A549 (cell line): ENCODE measurements around the gene MAP3K7CL. TPM values are rescaled to one million over a fixed set of nuclear protein-coding genes. Genes with fewer than 3 reads are reported as not detected.

ENCODE experiments used
- ATAC-seq, 2 experiments: fragments of 200-7000 bp in 1 of 2; fragments of >200 bp in 1 of 2; cut with Nextera tagmentation in 1 of 2; cut with Tn5 transposase in 1 of 2; 3 replicates each; pipeline versions ENCODE4 v1.8.0 to v1.9.1; 2018 to 2020; ENCODE audit warnings: mild to moderate bottlenecking in 1 of 2, moderate library complexity in 1 of 2
- CTCF ChIA-PET: fragments of 300-600 bp; sonication (Branson Sonifier 250); formaldehyde crosslinking; extraction: SDS; loops from one replicate; lab custom pipeline; 2021; ENCODE audit warnings: antibody characterized with exemption, inconsistent platforms; lab: Yijun Ruan, JAX
- POLR2A ChIA-PET: fragments of 350-600 bp; formaldehyde crosslinking; extraction: SDS; loops from one replicate; lab custom pipeline; 2021; ENCODE audit warnings: antibody characterized with exemption, inconsistent platforms; lab: Yijun Ruan, JAX
- DNase-seq, 2 experiments: peaks; one replicate each; pipeline versions ENCODE4 v3.0.0 to v3.0.0-alpha.2; 2011 to 2016; ENCODE audit warnings: low read depth in 1 of 2, low spot score in 1 of 2
- FAIRE-seq: peaks from 2 replicates; lab custom pipeline; 2011; peaks lifted over from hg19 to GRCh38; lab: Jason Lieb, UNC
- H3K27ac ChIP-seq, 2 experiments: fragments of >200 bp; sonication (Bioruptor Twin); formaldehyde crosslinking; 3 replicates each; pipeline ENCODE4 v1.5.1; 2016 to 2017
- H3K4me1 ChIP-seq: fragments of >200 bp; sonication (Bioruptor Twin); formaldehyde crosslinking; 3 replicates; pipeline ENCODE4 v1.6.1; 2016
- H3K4me2 ChIP-seq: fragments of >200 bp; sonication (Bioruptor Twin); formaldehyde crosslinking; 3 replicates; pipeline ENCODE4 v1.6.1; 2016
- H3K4me3 ChIP-seq: fragments of >200 bp; sonication (Bioruptor Twin); formaldehyde crosslinking; 3 replicates; pipeline ENCODE4 v1.5.1; 2016
- H3K9me3 ChIP-seq: fragments of >200 bp; sonication (Bioruptor Twin); formaldehyde crosslinking; 3 replicates; pipeline ENCODE4 v1.6.1; 2016
- BCL3 ChIP-seq: fragments of >200 bp; sonication (Bioruptor Twin); formaldehyde crosslinking; IDR thresholded peaks from 3 replicates; pipeline ENCODE4 v1.6.1; 2016
- BHLHE40 ChIP-seq: IDR thresholded peaks from 2 replicates; pipeline ENCODE4 v1.6.1; 2012; ENCODE audit warnings: low read depth, low read length, inconsistent platforms
- CEBPB ChIP-seq, 2 experiments: fragments of >200 bp in 1 of 2; sonication (Bioruptor Twin) in 1 of 2; formaldehyde crosslinking in 1 of 2; IDR thresholded peaks; 2 replicates each; pipeline ENCODE4 v1.6.1; 2012 to 2016
- CTCF ChIP-seq: fragments of >200 bp; sonication (Bioruptor Twin); formaldehyde crosslinking; IDR thresholded peaks from 3 replicates; pipeline ENCODE4 v1.5.1; 2016
- E2F6 ChIP-seq: IDR thresholded peaks from 2 replicates; pipeline ENCODE4 v1.6.1; 2012; ENCODE audit warnings: low read depth, borderline replicate concordance
- EHF ChIP-seq: fragments of 250-450 bp; sonication (Bioruptor Pico); IDR thresholded peaks from 2 replicates; pipeline ENCODE4 v1.5.0; 2020; ENCODE audit warnings: mild to moderate bottlenecking
- ESRRA ChIP-seq: fragments of 150-350 bp; IDR thresholded peaks from 2 replicates; pipeline ENCODE4 v1.6.1; 2014; ENCODE audit warnings: mild to moderate bottlenecking, low read length, borderline replicate concordance
- FOSL2 ChIP-seq, 2 experiments: fragments of 450-650 bp in 1 of 2; fragments of >200 bp in 1 of 2; sonication (Bioruptor Twin) in 1 of 2; formaldehyde crosslinking; IDR thresholded peaks; 2 replicates each; pipeline versions ENCODE4 v1.5.0 to v1.6.1; 2016 to 2020; ENCODE audit warnings: mild to moderate bottlenecking in 1 of 2, moderate library complexity in 1 of 2
- FOXS1 ChIP-seq: fragments of 250-450 bp; sonication (Bioruptor Pico); IDR thresholded peaks from 2 replicates; pipeline ENCODE4 v1.5.0; 2020; ENCODE audit warnings: mild to moderate bottlenecking, moderate library complexity
- HOXB13 ChIP-seq: fragments of 250-450 bp; sonication (Bioruptor Pico); IDR thresholded peaks from 2 replicates; pipeline ENCODE4 v1.5.0; 2020; ENCODE audit warnings: low read depth, mild to moderate bottlenecking, moderate library complexity
- KDM1A ChIP-seq: fragments of 200-600 bp; sonication (generic); IDR thresholded peaks from 2 replicates; pipeline ENCODE4 v1.6.1; 2016; ENCODE audit warnings: low read depth, mild to moderate bottlenecking
- MAX ChIP-seq: IDR thresholded peaks from 2 replicates; pipeline ENCODE4 v1.6.1; 2012
- POLR2A ChIP-seq: IDR thresholded peaks from 2 replicates; pipeline ENCODE4 v1.6.1; 2012; ENCODE audit warnings: mild to moderate bottlenecking, low read length
- POLR2AphosphoS2 ChIP-seq: conservative IDR thresholded peaks from 2 replicates; pipeline ENCODE4 v1.6.1; 2012; ENCODE audit warnings: low read length, improper control_type of control experiment, inconsistent platforms
- RAD21 ChIP-seq, 2 experiments: fragments of >200 bp in 1 of 2; sonication (Bioruptor Twin) in 1 of 2; formaldehyde crosslinking in 1 of 2; IDR thresholded peaks in 1 of 2; conservative IDR thresholded peaks in 1 of 2; 2 replicates in 1 of 2; 3 replicates in 1 of 2; pipeline ENCODE4 v1.6.1; 2012 to 2018; ENCODE audit warnings: inconsistent platforms in 1 of 2
- RFX5 ChIP-seq: fragments of 450-650 bp; IDR thresholded peaks from 2 replicates; pipeline ENCODE4 v1.7.1; 2014; ENCODE audit warnings: antibody characterized with exemption, mild to moderate bottlenecking, moderate library complexity
- ZC3H11A ChIP-seq: fragments of 450-650 bp; IDR thresholded peaks from 2 replicates; pipeline ENCODE4 v1.6.1; 2014; ENCODE audit warnings: antibody characterized with exemption, mild to moderate bottlenecking
- ZNF302 ChIP-seq: fragments of 250-450 bp; sonication (Bioruptor Pico); IDR thresholded peaks from 2 replicates; pipeline ENCODE4 v1.9.0; 2021; ENCODE audit warnings: inconsistent platforms, mild to moderate bottlenecking, moderate library complexity
- WGBS: methylation state at CpG from one replicate; pipeline ENCODE4 v1.1.6; 2017; ENCODE audit errors: missing lambda C conversion rate; 5-methylcytosine and 5-hydroxymethylcytosine counted together
- polyA plus RNA-seq, 4 experiments: library from polyadenylated mRNA; depleted of rRNA in 3 of 4; stranded (reverse); fragments of >200 nt; fragmentation: RNase III in 1 of 4; extraction: RNeasy Plus Mini Kit Qiagen cat#74134 plus additional on column Dnase treatment in 1 of 4; gene quantifications; 2 replicates in 3 of 4; 3 replicates in 1 of 4; pipeline ENCODE4 v1.2.3, GENCODE V29; 2011 to 2017
- small RNA-seq, 6 experiments: library from RNA; depleted of rRNA; stranded (forward); fragments of <200 nt; gene quantifications; one replicate each; pipeline ENCODE3, GENCODE V24; 2012

MAP3K7CL gene
- polyA plus RNA-seq, 2 of the 4 experiments (the other 2 are of a cell fraction), result 2.9 to 5.7 TPM

- Histone ChIP-seq H3K4me1 (peaks cover 3% of the 10 kb centered on the region; the same call in 2 of the 3 replicates), H3K9me3 (no peaks in the 10 kb centered on the region), H3K4me3 (no peak overlapping the region), H3K27ac (no peak overlapping the region), H3K4me2 (no peak overlapping the region)
- ATAC-seq, result no peak
- no peak for DNase-seq
- ChIA-PET POLR2A (no interaction called here), CTCF (interaction anchor here (1.2 kb wide), 1 partner anchor 13 kb away, joined by 4 read pairs; no protein-coding TSS in a partner anchor)
- no peak for FAIRE-seq
- WGBS, result 88% methylated on average over 5 of the region's 5 CpGs
- no peak for TF ChIP-seq FOXS1 (CRISPR knock-in tag)
- TF ChIP-seq BHLHE40, result no peak
- no peak for TF ChIP-seq ZC3H11A
- TF ChIP-seq HOXB13 (CRISPR knock-in tag), result no peak
- no peak for TF ChIP-seq RFX5
- no peak for TF ChIP-seq FOSL2 (IDR thresholded peaks at IDR 0.05)
- no peak for TF ChIP-seq FOSL2 (CRISPR knock-in tag; IDR thresholded peaks at IDR 0.05)
- TF ChIP-seq KDM1A, result no peak
- no peak for TF ChIP-seq ESRRA
- TF ChIP-seq POLR2A, result no peak
- TF ChIP-seq ZNF302 (CRISPR knock-in tag), result no peak
- TF ChIP-seq POLR2AphosphoS2, result no peak
- no peak for TF ChIP-seq MAX
- TF ChIP-seq E2F6, result no peak
- TF ChIP-seq RAD21 (conservative IDR thresholded peaks at IDR 0.05 in 1 of 2, IDR thresholded peaks at IDR 0.05 in 1 of 2), result no peak
- no peak for TF ChIP-seq CEBPB (IDR thresholded peaks at IDR 0.05)
- TF ChIP-seq BCL3, result no peak
- no peak for TF ChIP-seq EHF
- no peak for TF ChIP-seq CTCF
Measured at GRCh38 chr21:29224006-29224405, 93.6 kb downstream of the MAP3K7CL start.

Small RNA genes within 50 kb of the gene (small RNA-seq; reads per million reads assigned to genes)
- gene RF00012 (0 reads per million in 6 experiments), gene RF00019 (0 reads per million in 6 experiments)

Other genes with a start within 250 kb of the MAP3K7CL start
- gene LTN1, start 137.8 kb upstream of the MAP3K7CL start, polyA plus RNA-seq (2011; rRNA removed), result 12.3 and 13.9 TPM in 2 replicates
- gene LTN1, start 137.8 kb upstream of the MAP3K7CL start, polyA plus RNA-seq (2017; fragmentation: RNase III; extraction: RNeasy Plus Mini Kit Qiagen cat#74134 plus additional on column Dnase treatment), result 6.6 to 7.0 TPM (median 6.9 TPM) in 3 replicates
- gene RWDD2B, start 111.3 kb upstream of the MAP3K7CL start, polyA plus RNA-seq (2011; rRNA removed), result 17.7 and 25.4 TPM in 2 replicates
- 15.7 to 17.4 TPM (median 16.0 TPM) in 3 replicates for gene RWDD2B, start 111.3 kb upstream of the MAP3K7CL start, polyA plus RNA-seq (2017; fragmentation: RNase III; extraction: RNeasy Plus Mini Kit Qiagen cat#74134 plus additional on column Dnase treatment)
- gene USP16, start 106.0 kb upstream of the MAP3K7CL start, polyA plus RNA-seq (2011; rRNA removed), result 27.1 and 40.7 TPM in 2 replicates
- gene USP16, start 106.0 kb upstream of the MAP3K7CL start, polyA plus RNA-seq (2017; fragmentation: RNase III; extraction: RNeasy Plus Mini Kit Qiagen cat#74134 plus additional on column Dnase treatment), result 23.6 to 27.0 TPM (median 26.5 TPM) in 3 replicates
- gene CCT8, start 57.0 kb upstream of the MAP3K7CL start, polyA plus RNA-seq (2011; rRNA removed), result 235 and 296 TPM in 2 replicates
- gene CCT8, start 57.0 kb upstream of the MAP3K7CL start, polyA plus RNA-seq (2017; fragmentation: RNase III; extraction: RNeasy Plus Mini Kit Qiagen cat#74134 plus additional on column Dnase treatment), result 214 to 242 TPM (median 216 TPM) in 3 replicates
- gene BACH1, start 168.3 kb downstream of the MAP3K7CL start, polyA plus RNA-seq (2011; rRNA removed), result 18.7 and 21.4 TPM in 2 replicates
- 4.8 to 5.2 TPM (median 5.0 TPM) in 3 replicates for gene BACH1, start 168.3 kb downstream of the MAP3K7CL start, polyA plus RNA-seq (2017; fragmentation: RNase III; extraction: RNeasy Plus Mini Kit Qiagen cat#74134 plus additional on column Dnase treatment)